GM12878 (cell line): ENCODE data around the gene INTS13. TPM values are rescaled to one million over a fixed set of nuclear protein-coding genes. Genes with fewer than 3 reads are reported as not detected.

Source experiments
- ATAC-seq: fragments of 200-7000 bp; cut with Tn5 transposase; 3 replicates; pipeline ENCODE4 v1.9.1; 2020; ENCODE audit warnings: mild to moderate bottlenecking, moderate library complexity
- BruUV-seq: library from RNA; stranded (reverse); fragments of 400-500 nt; replicated peaks from 2 replicates; lab custom pipeline; 2021; lab: Mats Ljungman, UMichigan
- CTCF ChIA-PET: fragments of 300-600 bp; sonication (Branson Sonifier 250); formaldehyde crosslinking; extraction: SDS; loops from one replicate; lab custom pipeline; 2021; ENCODE audit warnings: inconsistent platforms; lab: Yijun Ruan, JAX
- POLR2A ChIA-PET: fragments of 350-600 bp; formaldehyde crosslinking; extraction: SDS; loops from one replicate; lab custom pipeline; 2021; ENCODE audit warnings: inconsistent platforms; lab: Charles Lee
- RAD21 ChIA-PET: fragments of 300-600 bp; sonication (Branson Sonifier 250); formaldehyde crosslinking; loops from one replicate; lab custom pipeline; 2023; ENCODE audit warnings: antibody characterized with exemption; ENCODE audit not compliant: unreplicated experiment; lab: Charles Lee
- SMC1A ChIA-PET: fragments of 300-600 bp; sonication (Branson Sonifier 250); formaldehyde crosslinking; loops from one replicate; lab custom pipeline; 2023; ENCODE audit not compliant: unreplicated experiment, uncharacterized antibody; lab: Charles Lee
- DNase-seq: peaks from one replicate; pipeline ENCODE4 v3.0.0-alpha.2; 2011; ENCODE audit warnings: low read depth, low spot score
- FAIRE-seq: peaks from 3 replicates; lab custom pipeline; 2011; peaks lifted over from hg19 to GRCh38; lab: Jason Lieb, UNC
- H2AFZ ChIP-seq: 2 replicates; pipeline ENCODE4 v1.6.0; 2011; ENCODE audit warnings: low read depth, low read length, control low read depth; ENCODE audit not compliant: control insufficient read depth
- H3K27ac ChIP-seq: 2 replicates; pipeline ENCODE4 v1.5.1; 2011; ENCODE audit warnings: control low read depth; ENCODE audit not compliant: control insufficient read depth, insufficient read depth
- H3K27me3 ChIP-seq, 2 experiments: replicated peaks in 1 of 2; 2 replicates each; pipeline versions ENCODE4 v1.6.0 to v1.6.1; 2011; ENCODE audit warnings: low read length in 1 of 2; ENCODE audit not compliant: control insufficient read depth in 2 of 2, insufficient read depth in 2 of 2
- H3K36me3 ChIP-seq, 2 experiments: 2 replicates each; pipeline ENCODE4 v1.5.1; 2011; ENCODE audit warnings: low read length in 1 of 2; ENCODE audit not compliant: control insufficient read depth in 2 of 2, insufficient read depth in 2 of 2
- H3K4me1 ChIP-seq: 2 replicates; pipeline ENCODE4 v1.6.1; 2011; ENCODE audit warnings: mild to moderate bottlenecking, low read length, moderate library complexity, mixed read lengths; ENCODE audit not compliant: control insufficient read depth, insufficient read depth
- H3K4me2 ChIP-seq: 2 replicates; pipeline ENCODE4 v1.6.0; 2011; ENCODE audit warnings: control low read depth; ENCODE audit not compliant: control insufficient read depth, insufficient read depth
- H3K4me3 ChIP-seq: fragments of 200-600 bp; sonication (generic); 2 replicates; pipeline ENCODE4 v1.5.1; 2016
- H3K79me2 ChIP-seq: 2 replicates; pipeline ENCODE4 v1.6.0; 2011; ENCODE audit warnings: low read length; ENCODE audit not compliant: control insufficient read depth, insufficient read depth
- H3K9ac ChIP-seq: 2 replicates; pipeline ENCODE4 v1.8.0; 2011; ENCODE audit warnings: low read length, control low read depth, mixed read lengths; ENCODE audit not compliant: control insufficient read depth, insufficient read depth
- H3K9me3 ChIP-seq: replicated peaks from 3 replicates; pipeline ENCODE4 v1.5.1; 2011; ENCODE audit warnings: mild to moderate bottlenecking, low read length; ENCODE audit not compliant: control insufficient read depth, insufficient read depth
- H4K20me1 ChIP-seq: 2 replicates; pipeline ENCODE4 v1.6.0; 2011; ENCODE audit not compliant: control insufficient read depth, insufficient read depth
- BCL11A ChIP-seq: IDR thresholded peaks from 2 replicates; pipeline ENCODE4 v1.6.1; 2011; ENCODE audit warnings: low read depth, low read length
- BHLHE40 ChIP-seq, 2 experiments: fragments of 450-650 bp in 1 of 2; IDR thresholded peaks; 2 replicates each; pipeline ENCODE4 v1.6.1; 2011 to 2017; ENCODE audit warnings: low read depth in 2 of 2, borderline replicate concordance in 1 of 2, improper control_type of control experiment in 1 of 2, low read length in 1 of 2, mild to moderate bottlenecking in 1 of 2
- E2F4 ChIP-seq: IDR thresholded peaks from 2 replicates; pipeline ENCODE4 v1.6.1; 2012; ENCODE audit warnings: low read depth, low read length, improper control_type of control experiment
- IKZF2 ChIP-seq, 2 experiments: fragments of 450-650 bp; IDR thresholded peaks; 2 replicates each; pipeline ENCODE4 v1.6.1; 2017; ENCODE audit warnings: mild to moderate bottlenecking in 2 of 2, moderate library complexity in 2 of 2
- JUNB ChIP-seq: IDR thresholded peaks from 2 replicates; pipeline ENCODE4 v1.6.1; 2016; ENCODE audit warnings: antibody characterized with exemption, mild to moderate bottlenecking
- KAT2A ChIP-seq: conservative IDR thresholded peaks from 2 replicates; pipeline ENCODE4 v1.6.1; 2011; ENCODE audit warnings: low read depth, low read length; ENCODE audit not compliant: control insufficient read depth
- RELA ChIP-seq: fragments of 450-650 bp; IDR thresholded peaks from 2 replicates; pipeline ENCODE4 v1.8.0; 2014; ENCODE audit warnings: borderline replicate concordance; ENCODE audit not compliant: partially characterized antibody
- REST ChIP-seq: IDR thresholded peaks from 2 replicates; pipeline ENCODE4 v1.6.1; 2012; ENCODE audit warnings: mild to moderate bottlenecking, low read depth, low read length
- SMAD5 ChIP-seq: IDR thresholded peaks from 2 replicates; pipeline ENCODE4 v1.6.1; 2016; ENCODE audit warnings: antibody characterized with exemption, low read depth
- STAT1 ChIP-seq: fragments of 450-650 bp; conservative IDR thresholded peaks from 2 replicates; pipeline ENCODE4 v1.6.1; 2014; ENCODE audit warnings: antibody characterized with exemption, mild to moderate bottlenecking
- TCF12 ChIP-seq: IDR thresholded peaks from 2 replicates; pipeline ENCODE4 v1.6.1; 2011; ENCODE audit warnings: low read depth, mild to moderate bottlenecking, low read length
- TCF3 ChIP-seq: IDR thresholded peaks from 2 replicates; pipeline ENCODE4 v1.6.1; 2012; ENCODE audit warnings: low read depth, mild to moderate bottlenecking, low read length, borderline replicate concordance; ENCODE audit not compliant: insufficient read depth
- ZBTB33 ChIP-seq: fragments of 450-650 bp; IDR thresholded peaks from 2 replicates; pipeline ENCODE4 v1.6.1; 2017; ENCODE audit warnings: mild to moderate bottlenecking
- WGBS: methylation state at CpG from one replicate; pipeline ENCODE4 v1.1.6; 2016; ENCODE audit warnings: low lambda C conversion rate; ENCODE audit not compliant: insufficient replicate concordance, insufficient coverage; ENCODE audit errors: missing lambda C conversion rate; 5-methylcytosine and 5-hydroxymethylcytosine counted together
- in situ Hi-C: fragments of 300-500 bp; cut with MboI; formaldehyde crosslinking; loops from 9 replicates; pipeline ENCODE4 v1.14.3; 2018; ENCODE audit warnings: mixed read lengths
- intact Hi-C: fragments of 100-400 bp; cut with micrococcal nuclease; formaldehyde crosslinking; loops from one replicate; pipeline ENCODE4 v1.14.2; 2022; ENCODE audit not compliant: unreplicated experiment
- polyA plus RNA-seq, 11 experiments: library from polyadenylated mRNA; depleted of rRNA in 4 of 11; unstranded in 6 of 11; stranded (reverse) in 5 of 11; fragments of >200 nt; fragmentation: Nextera tagmentation in 4 of 11; fragmentation: Illumina TruSeq in 1 of 11; extraction: Ambion mirVana in 4 of 11; extraction: Trizol in 1 of 11; gene quantifications; 1 replicate in 1 of 11; 2 replicates in 10 of 11; pipeline versions ENCODE4 v1.2.1 to v1.2.3, GENCODE V29; 2011 to 2016; ENCODE audit warnings: inconsistent platforms in 2 of 11, missing spikeins in 2 of 11, low read depth in 1 of 11
- total RNA-seq, 4 experiments: library from RNA; depleted of rRNA in 3 of 4; stranded (reverse); fragments of >200 nt in 3 of 4; fragmentation: Illumina TruSeq in 1 of 4; extraction: Trizol in 1 of 4; gene quantifications; 2 replicates each; pipeline versions ENCODE4 v1.2.1 to v1.2.3, GENCODE V29; 2013 to 2021
- TF ChIP-seq, protein P1 (sequence below): IDR thresholded peaks from 2 replicates; pipeline ENCODE4 v1.6.1; 2011; ENCODE audit warnings: borderline replicate concordance, low read depth, mild to moderate bottlenecking, moderate library complexity, low read length; ENCODE audit not compliant: insufficient read depth, poor library complexity, severe bottlenecking

INTS13 gene
- total and polyA plus RNA-seq, 10 of the 15 experiments (the other 5 are each of a cell fraction or from before 2014, with no cell fraction given) = 33.4 to 72.0 (median 59.9) TPM

DNA sequence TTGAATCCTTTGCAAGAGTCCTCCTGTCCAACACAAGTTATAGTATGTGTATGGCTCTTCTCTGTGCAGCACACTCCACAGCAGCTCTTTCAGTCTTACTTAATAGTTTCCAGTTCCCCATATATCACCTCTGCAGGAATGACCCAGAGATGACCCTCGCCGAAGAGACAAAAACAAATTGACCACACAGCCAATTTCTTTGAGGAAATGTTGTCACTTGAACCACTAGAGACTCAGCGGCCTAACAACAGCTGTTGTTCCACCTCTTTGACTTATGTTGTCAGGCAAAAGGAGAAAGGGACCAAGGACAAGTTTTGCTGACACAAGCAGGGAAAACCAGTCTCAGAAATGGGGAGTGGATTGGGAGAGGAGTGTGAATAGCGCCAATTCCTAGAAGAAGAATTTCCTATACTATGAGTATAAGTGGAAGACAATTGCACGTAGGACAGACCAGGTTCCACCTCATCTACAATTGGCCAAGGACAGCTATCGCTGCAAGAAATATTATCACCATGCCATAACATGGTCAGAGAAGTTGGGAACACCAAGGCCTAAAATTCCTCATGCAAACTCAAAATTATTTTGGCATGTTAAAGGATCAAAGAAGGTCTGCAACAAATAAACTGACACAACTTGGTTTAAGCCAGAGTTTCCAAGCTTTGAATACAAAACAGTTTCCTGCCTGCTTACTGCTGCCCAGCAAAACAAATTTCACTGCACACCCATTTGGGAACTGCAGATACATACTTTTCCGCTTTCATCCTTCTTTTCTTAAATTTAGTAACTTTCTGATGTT, 63.1 kb downstream of the INTS13 start:
- ChIA-PET SMC1A (interaction anchor here (0.6 to 7.6 kb wide), 8 partner anchors 8 to 557 kb away, joined by 3 to 105 read pairs (median 11); no protein-coding TSS in a partner anchor), RAD21 (interaction anchor here (1.0 to 3.4 kb wide), 8 partner anchors 10 to 163 kb away, joined by 3 to 17 read pairs (median 8); partner anchors contain the start of gene ITPR2), CTCF (interaction anchor here (0.6 to 10.1 kb wide), 10 partner anchors 8 to 148 kb away, joined by 3 to 115 read pairs (median 17); partner anchors contain the start of gene MED21), POLR2A (interaction anchor here (1.4 to 2.7 kb wide), 2 partner anchors 41 to 105 kb away, joined by 3 to 8 read pairs; partner anchors contain the start of gene ITPR2)
- no TSS peak for BruUV-seq
- in situ Hi-C loops (no loop called here), intact Hi-C loops (no loop called here)
- H3K9me3 ChIP-seq = no peaks in the 10 kb centered on the region
- no peaks in the 10 kb centered on the region for H3K79me2 ChIP-seq
- no peaks in the 10 kb centered on the region for H3K27me3 ChIP-seq
- H3K9ac ChIP-seq = no peak overlapping the region
- peak; percentile 84 for ATAC-seq
- peaks cover 46% of the 10 kb centered on the region for H3K4me1 ChIP-seq
- H3K27ac ChIP-seq = no peak overlapping the region
- WGBS = 63% methylated on average over 7 of the region's 7 CpGs
- 0 out of 2 replicates have a peak overlapping the region, but pooled peaks have one; percentile 9 for H3K4me2 ChIP-seq
- no peak for FAIRE-seq
- H3K4me3 ChIP-seq = no peak overlapping the region
- peak; percentile 68 for DNase-seq
- H2AFZ ChIP-seq = no peak overlapping the region
- H4K20me1 ChIP-seq = no peaks in the 10 kb centered on the region
- no peaks in the 10 kb centered on the region for H3K36me3 ChIP-seq
- TF ChIP-seq ZBTB33 (no peak), IKZF2 (IDR thresholded peaks at IDR 0.05) (peak; percentile 93 to 94), JUNB (peak; percentile 65), REST (no peak), KAT2A (no peak), BHLHE40 (IDR thresholded peaks at IDR 0.05; ENCODE audit: borderline replicate concordance in 1 of 2, low read depth in 2 of 2, low read length in 1 of 2) (peak; percentile 27 to 54; a peak in 2 of 4 replicates), E2F4 (no peak), RELA (no peak), BCL11A (peak; percentile 62), TCF12 (peak; percentile 79; the same call in 1 of the 2 replicates), TCF3 (no peak), SMAD5 (no peak), STAT1 (no peak)
- TF ChIP-seq, protein P1, sequence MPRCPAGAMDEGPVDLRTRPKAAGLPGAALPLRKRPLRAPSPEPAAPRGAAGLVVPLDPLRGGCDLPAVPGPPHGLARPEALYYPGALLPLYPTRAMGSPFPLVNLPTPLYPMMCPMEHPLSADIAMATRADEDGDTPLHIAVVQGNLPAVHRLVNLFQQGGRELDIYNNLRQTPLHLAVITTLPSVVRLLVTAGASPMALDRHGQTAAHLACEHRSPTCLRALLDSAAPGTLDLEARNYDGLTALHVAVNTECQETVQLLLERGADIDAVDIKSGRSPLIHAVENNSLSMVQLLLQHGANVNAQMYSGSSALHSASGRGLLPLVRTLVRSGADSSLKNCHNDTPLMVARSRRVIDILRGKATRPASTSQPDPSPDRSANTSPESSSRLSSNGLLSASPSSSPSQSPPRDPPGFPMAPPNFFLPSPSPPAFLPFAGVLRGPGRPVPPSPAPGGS = no peak
